Activated naive CD4-positive, alpha-beta T cell treated with Interleukin-2 at 50 U/mL for 16 hours (primary cell): ENCODE measurements around the gene OLR1.
"Not testable (repeated sequence)": the region's sequence is repeated elsewhere in the genome, so short reads cannot be mapped to it uniquely, and the experiment has no call there.

Source experiments
- DNase-seq: peaks from one replicate; pipeline ENCODE4 v3.0.0-alpha.2; 2020

OLR1 gene

GRCh38 chr12:10190558-10191388 is 18.8 kb upstream of the OLR1 start:
- DNase-seq: peak; percentile 46

GRCh38 chr12:10189653-10190052 is 17.7 kb upstream of the OLR1 start:
- DNase-seq: no peak

GRCh38 chr12:10186958-10187357 is 15.0 kb upstream of the OLR1 start:
- not testable (repeated sequence) for DNase-seq

- no peak for DNase-seq
Measured at GRCh38 chr12:10186299-10186698, 14.4 kb upstream of the OLR1 start.

GRCh38 chr12:10184261-10184843 is 12.4 kb upstream of the OLR1 start:
- DNase-seq: no peak

- DNase-seq: no peak
Measured at GRCh38 chr12:10182354-10183049, 10.6 kb upstream of the OLR1 start.

- no peak for DNase-seq
Measured at GRCh38 chr12:10179776-10180181, 7.8 kb upstream of the OLR1 start.

- DNase-seq: no peak
Measured at GRCh38 chr12:10178821-10179220, 6.9 kb upstream of the OLR1 start, which contains the start of gene TMEM52B. Gene TMEM52B, plus strand, starts transcription at chr12:10179032. Its CDS starts 543 bp downstream, at chr12:10179575.

GRCh38 chr12:10175846-10176636 is 4.1 kb upstream of the OLR1 start:
- no peak for DNase-seq

- no peak for DNase-seq
Measured at GRCh38 chr12:10174986-10175614, 3.2 kb upstream of the OLR1 start.

GRCh38 chr12:10170216-10170615 is 1.7 kb downstream of the OLR1 start:
- no peak for DNase-seq

- DNase-seq: no peak
Measured at GRCh38 chr12:10169104-10169503, 2.8 kb downstream of the OLR1 start.

GRCh38 chr12:10167599-10167998 is 4.3 kb downstream of the OLR1 start:
- no peak for DNase-seq

GRCh38 chr12:10165421-10165820 is 6.5 kb downstream of the OLR1 start:
- DNase-seq: no peak

- no peak for DNase-seq
Measured at GRCh38 chr12:10163084-10163483, 8.8 kb downstream of the OLR1 start.

GRCh38 chr12:10160617-10161385 is 11.1 kb downstream of the OLR1 start:
- DNase-seq: no peak

GRCh38 chr12:10159280-10159679 is 12.7 kb downstream of the OLR1 start:
- no peak for DNase-seq

- no peak for DNase-seq
Measured at GRCh38 chr12:10158406-10158805, 13.5 kb downstream of the OLR1 start.

GRCh38 chr12:10155966-10156365 is 16.0 kb downstream of the OLR1 start:
- no peak for DNase-seq

GRCh38 chr12:10154145-10154496 is 17.8 kb downstream of the OLR1 start:
- no peak for DNase-seq

- peak; percentile 48 for DNase-seq
Measured at GRCh38 chr12:10153271-10154144, 18.4 kb downstream of the OLR1 start.
